ENCODE results near the gene KCNQ1.

Gene KCNQ1

GRCh38 chr11:2767071-2767470 lies 322.3 kb downstream of the KCNQ1 start:
- H3K27ac ChIP-seq (ENCODE audit: low read depth in 2 of 2, low read length in 2 of 2), result no peak overlapping the region

GRCh38 chr11:2767801-2768200 lies 323.0 kb downstream of the KCNQ1 start:
- Histone ChIP-seq H3K4me1 (ENCODE audit: control insufficient read depth in 2 of 2, insufficient read depth in 2 of 2, low read length in 2 of 2) (no peaks in the 10 kb centered on the region), H3K9me3 (ENCODE audit: control insufficient read depth in 2 of 2, low read length in 2 of 2) (no peaks in the 10 kb centered on the region), H3K27me3 (ENCODE audit: control insufficient read depth in 2 of 2, insufficient read depth in 2 of 2, low read length in 2 of 2) (no peaks in the 10 kb centered on the region), H3K9ac (ENCODE audit: low read depth in 1 of 2, low read length in 2 of 2) (no peak overlapping the region), H3K4me3 (ENCODE audit: low read length in 2 of 2) (no peak overlapping the region), H3K36me3 (ENCODE audit: control insufficient read depth in 2 of 2, insufficient read depth in 2 of 2, low read length in 2 of 2) (peaks cover 0 to 2% of the 10 kb centered on the region in 2 donors), H3K27ac (ENCODE audit: low read depth in 2 of 2, low read length in 2 of 2) (no peak overlapping the region)

More at GRCh38 chr11:2767071-2767470, 322.3 kb downstream of the KCNQ1 start:
- Histone ChIP-seq H3K36me3 (ENCODE audit: control insufficient read depth in 2 of 2, insufficient read depth in 2 of 2, low read length in 2 of 2) (peaks cover 0 to 2% of the 10 kb centered on the region in 2 donors), H3K27me3 (ENCODE audit: control insufficient read depth in 2 of 2, insufficient read depth in 2 of 2, low read length in 2 of 2) (no peaks in the 10 kb centered on the region), H3K4me1 (ENCODE audit: control insufficient read depth in 2 of 2, insufficient read depth in 2 of 2, low read length in 2 of 2) (no peaks in the 10 kb centered on the region), H3K4me3 (ENCODE audit: low read length in 2 of 2) (no peak overlapping the region), H3K9me3 (ENCODE audit: control insufficient read depth in 2 of 2, low read length in 2 of 2) (no peaks in the 10 kb centered on the region), H3K9ac (ENCODE audit: low read depth in 1 of 2, low read length in 2 of 2) (no peak overlapping the region)

GRCh38 chr11:2768471-2769408 lies 323.9 kb downstream of the KCNQ1 start:
- Histone ChIP-seq H3K4me3 (ENCODE audit: low read length in 2 of 2) (no peak overlapping the region), H3K4me1 (ENCODE audit: control insufficient read depth in 2 of 2, insufficient read depth in 2 of 2, low read length in 2 of 2) (no peaks in the 10 kb centered on the region), H3K27ac (ENCODE audit: low read depth in 2 of 2, low read length in 2 of 2) (no peak overlapping the region), H3K9ac (ENCODE audit: low read depth in 1 of 2, low read length in 2 of 2) (no peak overlapping the region), H3K9me3 (ENCODE audit: control insufficient read depth in 2 of 2, low read length in 2 of 2) (no peaks in the 10 kb centered on the region), H3K27me3 (ENCODE audit: control insufficient read depth in 2 of 2, insufficient read depth in 2 of 2, low read length in 2 of 2) (no peaks in the 10 kb centered on the region), H3K36me3 (ENCODE audit: control insufficient read depth in 2 of 2, insufficient read depth in 2 of 2, low read length in 2 of 2) (peaks cover 0 to 2% of the 10 kb centered on the region in 2 donors)

GRCh38 chr11:2769409-2770095 lies 324.7 kb downstream of the KCNQ1 start:
- Histone ChIP-seq H3K27me3 (ENCODE audit: control insufficient read depth in 2 of 2, insufficient read depth in 2 of 2, low read length in 2 of 2) (no peaks in the 10 kb centered on the region), H3K4me1 (ENCODE audit: control insufficient read depth in 2 of 2, insufficient read depth in 2 of 2, low read length in 2 of 2) (no peaks in the 10 kb centered on the region), H3K4me3 (ENCODE audit: low read length in 2 of 2) (no peak overlapping the region), H3K27ac (ENCODE audit: low read depth in 2 of 2, low read length in 2 of 2) (no peak overlapping the region), H3K9me3 (ENCODE audit: control insufficient read depth in 2 of 2, low read length in 2 of 2) (no peaks in the 10 kb centered on the region), H3K9ac (ENCODE audit: low read depth in 1 of 2, low read length in 2 of 2) (no peak overlapping the region), H3K36me3 (ENCODE audit: control insufficient read depth in 2 of 2, insufficient read depth in 2 of 2, low read length in 2 of 2) (peaks cover 0 to 2% of the 10 kb centered on the region in 2 donors)

- Histone ChIP-seq H3K27me3 (ENCODE audit: control insufficient read depth in 2 of 2, insufficient read depth in 2 of 2, low read length in 2 of 2) (no peaks in the 10 kb centered on the region), H3K9me3 (ENCODE audit: control insufficient read depth in 2 of 2, low read length in 2 of 2) (no peaks in the 10 kb centered on the region), H3K4me3 (ENCODE audit: low read length in 2 of 2) (no peak overlapping the region), H3K27ac (ENCODE audit: low read depth in 2 of 2, low read length in 2 of 2) (no peak overlapping the region), H3K4me1 (ENCODE audit: control insufficient read depth in 2 of 2, insufficient read depth in 2 of 2, low read length in 2 of 2) (no peaks in the 10 kb centered on the region), H3K36me3 (ENCODE audit: control insufficient read depth in 2 of 2, insufficient read depth in 2 of 2, low read length in 2 of 2) (peaks cover 0 to 2% of the 10 kb centered on the region in 2 donors), H3K9ac (ENCODE audit: low read depth in 1 of 2, low read length in 2 of 2) (no peak overlapping the region)
These were observed 325.4 kb downstream of the KCNQ1 start for GRCh38 chr11:2770096-2770751.

GRCh38 chr11:2770761-2771301 lies 326.0 kb downstream of the KCNQ1 start:
- Histone ChIP-seq H3K9ac (ENCODE audit: low read depth in 1 of 2, low read length in 2 of 2) (no peak overlapping the region), H3K36me3 (ENCODE audit: control insufficient read depth in 2 of 2, insufficient read depth in 2 of 2, low read length in 2 of 2) (peaks cover 0 to 2% of the 10 kb centered on the region in 2 donors), H3K27me3 (ENCODE audit: control insufficient read depth in 2 of 2, insufficient read depth in 2 of 2, low read length in 2 of 2) (no peaks in the 10 kb centered on the region), H3K4me3 (ENCODE audit: low read length in 2 of 2) (no peak overlapping the region), H3K27ac (ENCODE audit: low read depth in 2 of 2, low read length in 2 of 2) (no peak overlapping the region), H3K4me1 (ENCODE audit: control insufficient read depth in 2 of 2, insufficient read depth in 2 of 2, low read length in 2 of 2) (no peaks in the 10 kb centered on the region), H3K9me3 (ENCODE audit: control insufficient read depth in 2 of 2, low read length in 2 of 2) (no peaks in the 10 kb centered on the region)

- Histone ChIP-seq H3K27me3 (ENCODE audit: control insufficient read depth in 2 of 2, insufficient read depth in 2 of 2, low read length in 2 of 2) (no peaks in the 10 kb centered on the region), H3K36me3 (ENCODE audit: control insufficient read depth in 2 of 2, insufficient read depth in 2 of 2, low read length in 2 of 2) (peaks cover 0 to 2% of the 10 kb centered on the region in 2 donors), H3K4me3 (ENCODE audit: low read length in 2 of 2) (no peak overlapping the region), H3K9ac (ENCODE audit: low read depth in 1 of 2, low read length in 2 of 2) (no peak overlapping the region), H3K27ac (ENCODE audit: low read depth in 2 of 2, low read length in 2 of 2) (no peak overlapping the region), H3K4me1 (ENCODE audit: control insufficient read depth in 2 of 2, insufficient read depth in 2 of 2, low read length in 2 of 2) (no peaks in the 10 kb centered on the region), H3K9me3 (ENCODE audit: control insufficient read depth in 2 of 2, low read length in 2 of 2) (no peaks in the 10 kb centered on the region)
These were observed 327.1 kb downstream of the KCNQ1 start for GRCh38 chr11:2771758-2772466.

- Histone ChIP-seq H3K9me3 (ENCODE audit: control insufficient read depth in 2 of 2, low read length in 2 of 2) (no peaks in the 10 kb centered on the region), H3K4me3 (ENCODE audit: low read length in 2 of 2) (no peak overlapping the region), H3K9ac (ENCODE audit: low read depth in 1 of 2, low read length in 2 of 2) (no peak overlapping the region), H3K4me1 (ENCODE audit: control insufficient read depth in 2 of 2, insufficient read depth in 2 of 2, low read length in 2 of 2) (no peaks in the 10 kb centered on the region), H3K36me3 (ENCODE audit: control insufficient read depth in 2 of 2, insufficient read depth in 2 of 2, low read length in 2 of 2) (peaks cover 0 to 2% of the 10 kb centered on the region in 2 donors), H3K27ac (ENCODE audit: low read depth in 2 of 2, low read length in 2 of 2) (no peak overlapping the region), H3K27me3 (ENCODE audit: control insufficient read depth in 2 of 2, insufficient read depth in 2 of 2, low read length in 2 of 2) (no peaks in the 10 kb centered on the region)
These were observed 327.8 kb downstream of the KCNQ1 start for GRCh38 chr11:2772544-2773031.

Data from mucosa of rectum (tissue), 2 donors.